Trophoblast cell (in vitro differentiated cells and primary cell): ENCODE data around the gene SLC5A10.

Experiments
- DNase-seq, 2 donors: peaks; one replicate each; pipeline ENCODE4 v3.0.0-alpha.2; 2016
- H2AFZ ChIP-seq: 2 replicates; pipeline ENCODE4 v1.6.1; 2013; ENCODE audit warnings: low read length, moderate library complexity, mild to moderate bottlenecking; ENCODE audit not compliant: insufficient read depth, poor library complexity
- H2AK5ac ChIP-seq: 2 replicates; pipeline ENCODE4 v1.6.1; 2013; ENCODE audit warnings: mild to moderate bottlenecking, low read length
- H2BK120ac ChIP-seq: 2 replicates; pipeline ENCODE4 v1.6.1; 2013; ENCODE audit warnings: low read length, mild to moderate bottlenecking, moderate library complexity; ENCODE audit not compliant: insufficient read depth, poor library complexity
- H2BK12ac ChIP-seq: 2 replicates; pipeline ENCODE4 v1.6.1; 2013; ENCODE audit warnings: mild to moderate bottlenecking, low read length, moderate library complexity
- H2BK5ac ChIP-seq: 2 replicates; pipeline ENCODE4 v1.6.1; 2013; ENCODE audit warnings: low read length, low read depth, moderate library complexity, mild to moderate bottlenecking; ENCODE audit not compliant: poor library complexity
- H3K14ac ChIP-seq: 2 replicates; pipeline ENCODE4 v1.6.1; 2013; ENCODE audit warnings: mild to moderate bottlenecking, low read length
- H3K18ac ChIP-seq: 2 replicates; pipeline ENCODE4 v1.6.1; 2013; ENCODE audit warnings: mild to moderate bottlenecking, low read length
- H3K23ac ChIP-seq: 2 replicates; pipeline ENCODE4 v1.6.1; 2013; ENCODE audit warnings: low read length
- H3K27ac ChIP-seq: 2 replicates; pipeline ENCODE4 v1.5.1; 2013; ENCODE audit warnings: low read depth, mild to moderate bottlenecking, inconsistent platforms, low read length, moderate library complexity
- H3K27me3 ChIP-seq: 2 replicates; pipeline ENCODE4 v1.6.1; 2013; ENCODE audit warnings: inconsistent platforms, mild to moderate bottlenecking, low read length, moderate library complexity; ENCODE audit not compliant: insufficient read depth
- H3K36me3 ChIP-seq, 2 experiments: 1 replicate in 1 of 2; 2 replicates in 1 of 2; pipeline ENCODE4 v1.6.1; 2013; ENCODE audit warnings: low read length in 2 of 2, mild to moderate bottlenecking in 2 of 2, moderate library complexity in 1 of 2; ENCODE audit not compliant: insufficient read depth in 2 of 2, control insufficient read depth in 1 of 2
- H3K4ac ChIP-seq: 2 replicates; pipeline ENCODE4 v1.6.1; 2013; ENCODE audit warnings: low read depth, mild to moderate bottlenecking, low read length, moderate library complexity
- H3K4me1 ChIP-seq, 2 experiments: 1 replicate in 1 of 2; 2 replicates in 1 of 2; pipeline ENCODE4 v1.6.1; 2013; ENCODE audit warnings: low read length in 2 of 2, mild to moderate bottlenecking in 2 of 2, moderate library complexity in 1 of 2; ENCODE audit not compliant: insufficient read depth in 2 of 2, control insufficient read depth in 1 of 2
- H3K4me2 ChIP-seq: 2 replicates; pipeline ENCODE4 v1.6.1; 2013; ENCODE audit warnings: inconsistent platforms, mild to moderate bottlenecking, low read length, moderate library complexity
- H3K4me3 ChIP-seq: 2 replicates; pipeline ENCODE4 v1.5.1; 2013; ENCODE audit warnings: mild to moderate bottlenecking, low read depth, low read length, inconsistent platforms
- H3K79me1 ChIP-seq: one replicate; pipeline ENCODE4 v1.6.1; 2013; ENCODE audit warnings: low read length
- H3K79me2 ChIP-seq: 2 replicates; pipeline ENCODE4 v1.6.1; 2013; ENCODE audit warnings: low read length, mild to moderate bottlenecking; ENCODE audit not compliant: control insufficient read depth, insufficient read depth, poor library complexity
- H3K9ac ChIP-seq: 2 replicates; pipeline ENCODE4 v1.6.1; 2013; ENCODE audit warnings: mild to moderate bottlenecking, low read length
- H3K9me3 ChIP-seq: 2 replicates; pipeline ENCODE4 v1.6.1; 2013; ENCODE audit warnings: low read depth, mild to moderate bottlenecking, control low read depth, inconsistent platforms, low read length; ENCODE audit not compliant: insufficient read depth
- H4K12ac ChIP-seq: 2 replicates; pipeline ENCODE4 v1.6.1; 2013; ENCODE audit warnings: low read depth, mild to moderate bottlenecking, low read length, moderate library complexity
- H4K8ac ChIP-seq: 2 replicates; pipeline ENCODE4 v1.6.1; 2013; ENCODE audit warnings: low read depth, mild to moderate bottlenecking, low read length, moderate library complexity
- H4K91ac ChIP-seq: one replicate; pipeline ENCODE4 v1.6.1; 2013; ENCODE audit warnings: low read depth, mild to moderate bottlenecking, low read length, moderate library complexity
- WGBS: extraction: QIAGEN DNeasy Blood & Tissue Kit; methylation state at CpG from one replicate; pipeline ENCODE4 v1.1.7; 2013; ENCODE audit warnings: missing lambda C conversion rate; ENCODE audit not compliant: insufficient read length, insufficient coverage; ENCODE audit errors: extremely low coverage; 5-methylcytosine and 5-hydroxymethylcytosine counted together

The SLC5A10 gene

GRCh38 chr17:18981335-18981641, 29.3 kb downstream of the SLC5A10 start:
- peak overlapping the region; percentile 16 for H2BK12ac ChIP-seq
- H3K79me1 ChIP-seq: peaks cover 25% of the 10 kb centered on the region
- H4K8ac ChIP-seq: peak overlapping the region; percentile 73
- peaks cover 27 to 32% of the 10 kb centered on the region in 2 experiments for H3K4me1 ChIP-seq
- no peak overlapping the region for H4K12ac ChIP-seq
- H3K9me3 ChIP-seq: peaks cover 5% of the 10 kb centered on the region
- H3K9ac ChIP-seq: no peak overlapping the region
- peak overlapping the region; percentile 62 for H4K91ac ChIP-seq
- peak overlapping the region; percentile 36 for H3K14ac ChIP-seq
- H2AK5ac ChIP-seq: peak overlapping the region; percentile 20
- H3K4ac ChIP-seq: peak overlapping the region; percentile 39
- H3K4me2 ChIP-seq: no peak overlapping the region
- no peak overlapping the region for H3K4me3 ChIP-seq
- no peak for DNase-seq
- H2BK120ac ChIP-seq: peak overlapping the region; percentile 13
- H3K79me2 ChIP-seq: no peaks in the 10 kb centered on the region
- H3K36me3 ChIP-seq: peaks cover 60 to 62% of the 10 kb centered on the region in 2 experiments
- no CpG with 5 or more reads among the region's 6 CpGs for WGBS
- H3K27ac ChIP-seq: peak overlapping the region; percentile 15
- H2AFZ ChIP-seq: no peak overlapping the region
- peak overlapping the region; percentile 18 for H2BK5ac ChIP-seq
- H3K18ac ChIP-seq: peak overlapping the region; percentile 58
- no peaks in the 10 kb centered on the region for H3K27me3 ChIP-seq
- no peak overlapping the region for H3K23ac ChIP-seq

- Histone ChIP-seq H2BK120ac (peak overlapping the region; percentile 59), H3K14ac (peak overlapping the region; percentile 71), H3K23ac (no peak overlapping the region), H3K79me2 (no peaks in the 10 kb centered on the region), H4K8ac (peak overlapping the region; percentile 73), H3K4ac (peak overlapping the region; percentile 40), H4K91ac (peak overlapping the region; percentile 62), H3K4me2 (no peak overlapping the region), H2AK5ac (peak overlapping the region; percentile 63), H2BK5ac (peak overlapping the region; percentile 34), H3K36me3 (peaks cover 60% of the 10 kb centered on the region in 2 experiments), H3K79me1 (peaks cover 25% of the 10 kb centered on the region), H3K9ac (no peak overlapping the region), H3K18ac (peak overlapping the region; percentile 76), H2BK12ac (peak overlapping the region; percentile 16), H3K4me3 (no peak overlapping the region), H4K12ac (peak overlapping the region; percentile 61), H3K9me3 (peaks cover 5% of the 10 kb centered on the region), H3K4me1 (peaks cover 27 to 32% of the 10 kb centered on the region in 2 experiments), H3K27me3 (no peaks in the 10 kb centered on the region), H2AFZ (peak overlapping the region; percentile 32), H3K27ac (peak overlapping the region; percentile 40)
- no CpG with 5 or more reads among the region's 30 CpGs for WGBS
- DNase-seq: peak; percentile 62 to 68
Observed at GRCh38 chr17:18981642-18982424, 29.9 kb downstream of the SLC5A10 start.

- no peak for DNase-seq
- no CpG with 5 or more reads among the region's 21 CpGs for WGBS
- H2BK5ac ChIP-seq: no peak overlapping the region
- no peak overlapping the region for H3K18ac ChIP-seq
- H3K4me3 ChIP-seq: no peak overlapping the region
- H4K12ac ChIP-seq: no peak overlapping the region
- peaks cover 5% of the 10 kb centered on the region for H3K9me3 ChIP-seq
- H3K4me1 ChIP-seq: peaks cover 27 to 32% of the 10 kb centered on the region in 2 experiments
- no peak overlapping the region for H3K23ac ChIP-seq
- H4K8ac ChIP-seq: no peak overlapping the region
- H3K36me3 ChIP-seq: peaks cover 59% of the 10 kb centered on the region in 2 experiments
- no peak overlapping the region for H3K9ac ChIP-seq
- no peak overlapping the region for H4K91ac ChIP-seq
- H2BK120ac ChIP-seq: no peak overlapping the region
- H3K79me2 ChIP-seq: no peaks in the 10 kb centered on the region
- no peak overlapping the region for H2AFZ ChIP-seq
- H3K14ac ChIP-seq: no peak overlapping the region
- H2BK12ac ChIP-seq: no peak overlapping the region
- no peak overlapping the region for H3K4me2 ChIP-seq
- H2AK5ac ChIP-seq: no peak overlapping the region
- peaks cover 25% of the 10 kb centered on the region for H3K79me1 ChIP-seq
- no peak overlapping the region for H3K4ac ChIP-seq
- H3K27ac ChIP-seq: no peak overlapping the region
- H3K27me3 ChIP-seq: no peaks in the 10 kb centered on the region
Observed at GRCh38 chr17:18984273-18985114, 32.5 kb downstream of the SLC5A10 start.

- Histone ChIP-seq H3K36me3 (peaks cover 54 to 56% of the 10 kb centered on the region in 2 experiments), H3K79me2 (peaks cover 2% of the 10 kb centered on the region), H2BK5ac (no peak overlapping the region), H3K23ac (no peak overlapping the region), H2AK5ac (no peak overlapping the region), H3K9ac (no peak overlapping the region), H3K27me3 (no peaks in the 10 kb centered on the region), H3K4me2 (no peak overlapping the region), H3K27ac (no peak overlapping the region), H3K4ac (no peak overlapping the region), H2BK12ac (no peak overlapping the region), H3K14ac (no peak overlapping the region), H3K4me3 (no peak overlapping the region), H3K79me1 (peaks cover 20% of the 10 kb centered on the region), H4K8ac (no peak overlapping the region), H2AFZ (no peak overlapping the region), H4K91ac (no peak overlapping the region), H3K9me3 (peaks cover 5% of the 10 kb centered on the region), H3K18ac (no peak overlapping the region), H3K4me1 (peaks cover 27 to 30% of the 10 kb centered on the region in 2 experiments), H4K12ac (no peak overlapping the region), H2BK120ac (no peak overlapping the region)
- no CpG with 5 or more reads among the region's 9 CpGs for WGBS
- DNase-seq: no peak
Observed at GRCh38 chr17:18985475-18985874, 33.5 kb downstream of the SLC5A10 start.
